Stimulated activated CD8-positive, alpha-beta memory T cell treated with anti-CD3 and anti-CD28 coated beads, Interleukin-7, amount 100 ng/mL, for 24 hours (primary cell): ENCODE results near the gene CKS1B.
"Not testable (repeated sequence)": the region's sequence is repeated elsewhere in the genome, so short reads cannot be mapped to it uniquely, and the experiment has no call there.

Experiments
- DNase-seq: peaks from one replicate; pipeline ENCODE4 v3.0.0-alpha.2; 2020; ENCODE audit warnings: low read depth

The CKS1B gene

DNA sequence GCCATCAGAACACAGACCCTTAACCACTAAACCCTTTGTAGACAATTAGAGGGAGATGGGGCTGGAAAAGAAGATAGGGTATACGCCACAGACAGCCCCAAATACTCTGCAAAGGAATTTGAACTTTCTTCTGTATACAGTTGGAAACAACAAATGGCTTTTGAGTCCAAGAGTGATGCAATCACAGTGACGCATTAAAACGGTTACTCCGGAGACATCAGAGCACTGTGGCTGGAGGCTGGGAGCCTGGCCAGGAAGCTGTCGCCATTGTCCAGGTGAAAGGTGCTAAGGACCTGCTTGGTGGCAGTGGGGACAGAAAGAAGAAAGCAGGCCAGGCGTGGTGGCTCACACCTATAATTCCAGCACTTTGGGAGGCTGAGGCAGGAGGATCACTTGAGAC is 12.8 kb downstream of the CKS1B start:
- no peak for DNase-seq

DNA sequence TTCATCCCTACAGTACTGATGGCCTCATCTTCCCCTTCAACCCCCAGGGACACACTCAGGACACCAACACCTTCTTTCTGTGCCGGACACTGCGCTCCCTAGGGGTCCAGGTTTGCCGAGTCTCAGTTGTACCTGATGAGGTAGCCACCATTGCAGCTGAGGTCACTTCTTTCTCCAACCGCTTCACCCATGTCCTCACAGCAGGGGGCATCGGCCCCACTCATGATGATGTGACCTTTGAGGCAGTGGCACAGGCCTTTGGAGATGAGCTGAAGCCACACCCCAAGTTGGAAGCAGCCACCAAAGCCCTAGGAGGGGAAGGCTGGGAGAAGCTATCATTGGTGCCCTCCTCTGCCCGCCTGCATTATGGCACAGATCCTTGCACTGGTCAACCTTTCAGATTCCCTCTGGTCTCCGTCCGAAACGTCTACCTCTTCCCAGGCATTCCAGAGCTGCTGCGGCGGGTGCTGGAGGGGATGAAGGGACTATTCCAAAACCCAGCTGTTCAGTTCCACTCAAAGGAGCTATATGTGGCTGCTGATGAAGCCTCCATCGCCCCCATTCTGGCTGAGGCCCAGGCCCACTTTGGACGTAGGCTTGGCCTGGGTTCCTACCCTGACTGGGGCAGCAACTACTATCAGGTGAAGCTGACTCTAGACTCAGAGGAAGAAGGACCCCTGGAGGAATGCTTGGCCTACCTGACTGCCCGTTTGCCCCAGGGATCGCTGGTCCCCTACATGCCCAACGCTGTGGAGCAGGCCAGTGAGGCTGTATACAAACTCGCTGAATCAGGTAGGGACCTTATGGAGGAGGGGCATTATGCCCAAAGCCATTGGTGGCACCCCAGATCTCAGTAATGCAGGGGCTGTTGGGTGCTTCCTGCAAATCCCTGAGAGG is 13.8 kb downstream of the CKS1B start:
- DNase-seq = no peak

GRCh38 chr1:154989195-154989860 is 14.8 kb downstream of the CKS1B start:
- no peak for DNase-seq

DNA sequence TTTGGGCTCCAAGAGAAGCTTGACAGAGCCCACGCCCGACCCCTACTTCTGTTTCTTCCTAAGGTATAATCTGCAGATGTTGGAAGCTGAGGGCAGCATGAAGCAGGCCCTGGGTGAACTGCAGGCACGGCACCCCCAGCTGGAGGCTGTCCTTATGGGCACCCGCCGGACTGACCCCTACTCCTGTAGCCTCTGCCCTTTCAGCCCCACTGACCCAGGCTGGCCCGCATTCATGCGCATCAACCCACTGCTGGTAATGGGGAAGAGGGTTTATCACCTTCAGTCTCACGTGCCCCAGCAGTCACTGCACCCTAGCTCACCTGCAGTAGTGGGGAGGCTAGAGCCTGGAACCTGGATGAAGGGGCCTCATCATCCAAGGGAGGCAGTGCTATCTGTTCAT is 15.8 kb downstream of the CKS1B start:
- no peak for DNase-seq

DNA sequence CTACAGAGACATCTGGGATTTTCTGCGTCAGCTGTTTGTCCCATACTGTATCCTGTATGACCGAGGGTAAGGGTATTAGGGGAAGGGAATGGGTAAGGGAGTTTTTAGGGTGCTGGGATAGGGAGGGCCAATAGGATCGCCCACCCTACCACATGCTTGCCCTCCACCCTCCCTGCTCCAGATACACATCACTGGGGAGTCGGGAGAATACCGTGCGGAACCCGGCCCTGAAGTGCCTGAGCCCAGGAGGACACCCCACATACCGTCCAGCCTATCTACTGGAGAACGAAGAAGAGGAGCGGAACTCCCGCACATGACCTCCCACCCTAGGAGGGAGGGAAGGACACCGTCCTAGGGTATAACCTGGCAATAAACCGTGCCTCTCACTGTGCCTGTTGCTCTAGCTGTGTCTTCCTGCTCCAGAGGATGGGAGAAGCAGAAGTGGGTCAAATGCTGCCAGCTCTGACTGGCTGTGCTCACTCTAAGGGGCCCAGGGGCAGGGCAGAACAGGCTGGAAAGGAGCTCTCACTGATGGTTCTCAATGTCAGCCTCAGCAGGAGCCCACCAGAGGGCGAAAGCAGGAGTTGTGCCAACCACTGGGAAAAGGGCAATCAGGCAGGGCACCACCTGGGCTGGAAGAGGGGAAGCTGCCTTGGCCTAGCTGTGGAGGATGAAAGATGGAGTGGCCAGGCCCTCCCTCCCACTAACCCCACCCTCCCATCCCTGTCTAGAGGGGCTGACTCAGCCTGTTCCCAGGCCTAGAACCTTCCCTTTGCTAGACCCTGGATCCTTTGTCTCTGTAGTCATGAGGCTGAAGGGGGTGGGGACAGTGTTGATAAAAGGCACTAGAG is 18.5 kb downstream of the CKS1B start:
- DNase-seq = no peak

DNA sequence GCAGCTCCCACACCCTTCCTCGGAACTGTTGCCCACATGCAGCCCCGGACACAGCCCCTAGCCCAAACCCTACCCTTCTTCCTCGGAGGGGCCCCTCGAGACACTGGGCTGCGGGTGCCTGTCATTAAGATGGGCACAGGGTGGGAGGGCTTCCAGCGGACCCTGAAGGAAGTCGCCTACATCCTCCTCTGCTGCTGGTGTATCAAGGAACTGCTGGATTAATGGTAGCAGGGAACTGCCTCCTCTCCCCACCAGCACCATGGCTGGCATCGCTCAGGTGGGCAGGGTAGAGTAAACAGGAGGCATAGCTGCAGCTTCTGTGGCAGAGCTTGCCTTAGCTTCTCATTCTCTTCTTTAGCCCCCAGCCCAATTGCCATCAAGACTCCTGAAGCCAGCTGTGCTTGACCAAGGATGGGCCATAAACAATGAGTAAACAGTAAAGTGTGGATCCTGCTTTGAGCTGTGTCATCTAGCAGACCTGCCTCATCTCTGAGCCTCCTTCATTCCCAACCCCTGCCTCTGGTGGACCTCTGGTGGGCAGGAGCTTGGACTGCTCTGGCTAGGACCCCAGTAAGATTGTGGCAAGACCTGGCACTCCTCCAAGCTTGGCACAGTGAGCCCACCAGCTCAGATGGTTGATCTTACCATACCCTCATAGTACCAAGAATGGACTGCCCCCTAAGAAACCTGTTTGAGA is 19.2 kb downstream of the CKS1B start, which contains the start of gene LENEP:
LENEP (plus strand) TSS at position 15 of the 697 bp plus-strand sequence; CDS start at position 37, 22 bp downstream.
- no peak for DNase-seq

- no peak for DNase-seq
These were observed 19.7 kb downstream of the CKS1B start for GRCh38 chr1:154994269-154994587.

DNA sequence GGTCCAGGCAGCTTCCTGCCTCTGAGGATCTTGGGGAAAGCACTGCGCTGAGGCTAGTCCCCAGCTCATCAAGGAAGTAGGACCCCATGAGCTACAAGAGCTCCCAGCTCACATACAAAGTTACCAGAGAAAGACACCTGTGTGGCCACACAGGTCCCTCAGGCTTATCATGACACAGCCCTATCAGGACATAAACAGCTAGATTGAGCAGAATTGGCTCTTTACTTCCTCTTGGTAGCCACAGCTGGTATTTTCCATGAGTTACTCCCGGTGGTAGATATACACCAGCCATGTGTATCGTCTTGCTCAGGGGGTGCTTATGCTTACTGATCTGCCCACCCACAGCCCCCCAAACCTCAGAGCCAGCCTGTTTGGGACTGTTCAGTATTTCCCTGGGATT is 20.1 kb downstream of the CKS1B start:
- no peak for DNase-seq

DNA sequence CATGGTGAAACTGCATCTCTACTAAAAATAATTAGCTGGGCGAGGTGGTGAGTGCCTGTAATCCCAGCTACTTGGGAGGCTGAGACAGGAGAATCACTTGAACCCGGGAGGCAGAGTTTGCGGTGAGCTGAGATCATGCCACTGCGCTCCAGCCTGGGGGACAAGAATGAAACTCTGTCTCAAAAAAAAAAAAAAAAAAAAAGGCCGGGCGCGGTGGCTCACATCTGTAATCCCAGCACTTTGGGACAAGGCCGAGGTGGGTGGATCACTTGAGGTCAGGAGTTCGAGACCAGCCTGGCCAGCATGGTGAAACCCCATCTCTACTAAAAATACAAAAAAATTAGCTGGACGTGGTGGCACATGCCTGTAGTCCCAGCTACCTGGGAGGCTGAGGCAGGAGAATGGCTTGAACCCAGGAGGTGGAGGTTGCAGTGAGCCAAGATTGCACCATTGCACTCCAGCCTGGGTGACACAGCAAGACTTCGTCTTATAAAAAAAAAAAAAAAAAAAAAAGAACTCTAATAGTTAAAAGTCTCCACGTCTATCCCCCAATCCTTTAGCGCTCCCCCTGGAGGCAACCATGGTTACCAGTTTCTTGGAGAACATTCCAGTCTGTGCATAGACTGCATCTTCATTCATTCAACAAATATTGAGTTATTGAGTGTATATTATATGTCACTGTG is 21.0 kb downstream of the CKS1B start:
- DNase-seq = not testable (repeated sequence)

- no peak for DNase-seq
These were observed 22.7 kb downstream of the CKS1B start for GRCh38 chr1:154996966-154997701.

DNA sequence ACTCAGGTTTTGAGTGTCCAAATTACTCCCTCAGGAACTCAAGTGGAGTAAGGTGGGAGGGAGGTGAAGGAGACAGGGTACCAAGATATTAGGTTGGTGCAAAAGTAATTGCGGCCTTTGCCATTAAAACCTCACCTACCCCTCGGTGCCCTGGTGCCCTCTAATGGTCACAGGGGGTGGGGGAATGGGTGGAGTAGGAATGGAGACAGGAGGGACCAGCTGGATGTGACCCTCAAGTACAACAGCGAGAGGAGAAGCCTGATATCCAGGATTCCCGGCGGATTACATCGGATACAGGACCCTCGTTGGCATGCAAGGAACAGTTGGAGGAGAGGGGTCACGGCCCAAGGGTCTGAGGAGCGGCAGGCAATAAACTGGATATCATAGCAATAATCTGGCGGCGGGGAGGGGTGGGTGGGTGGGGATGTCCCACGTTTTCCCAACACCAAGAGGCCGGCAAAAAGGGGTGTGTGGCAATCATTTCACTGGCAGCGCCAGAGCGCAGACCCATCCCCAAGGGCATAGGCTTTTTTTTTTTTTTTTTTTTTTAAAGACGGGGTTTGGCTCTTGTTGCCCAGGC is 23.8 kb downstream of the CKS1B start:
- DNase-seq = no peak

- DNase-seq = no peak
These were observed 24.5 kb downstream of the CKS1B start for GRCh38 chr1:154998818-154999570.

- DNase-seq = no peak
These were observed 25.3 kb downstream of the CKS1B start for GRCh38 chr1:154999571-155000410.

DNA sequence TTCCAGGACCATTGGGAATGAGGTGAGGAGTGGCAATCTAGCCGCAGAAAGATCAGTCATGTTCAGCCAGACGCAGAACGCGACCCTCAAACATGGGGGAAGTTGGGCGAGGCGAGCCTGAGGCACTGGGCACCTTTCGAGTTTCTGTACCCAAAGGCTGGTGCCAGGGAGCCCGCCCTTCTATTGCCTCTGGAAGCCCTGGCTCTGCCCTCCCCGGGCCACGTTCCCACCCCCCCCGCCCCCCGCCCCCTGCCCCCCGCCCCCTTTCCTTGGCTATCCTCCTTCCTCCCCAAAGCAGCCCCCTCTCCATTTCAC is 25.9 kb downstream of the CKS1B start:
- no peak for DNase-seq

GRCh38 chr1:155000726-155001424 is 26.4 kb downstream of the CKS1B start:
- DNase-seq = peak; percentile 62

- DNase-seq = no peak
These were observed 26.9 kb downstream of the CKS1B start for GRCh38 chr1:155001425-155001674.

- DNase-seq = peak; percentile 98
These were observed 27.4 kb downstream of the CKS1B start for GRCh38 chr1:155001675-155002463.
